Mesothelial cell of epicardium (in vitro differentiated cells): Measurements from ENCODE around the gene HDAC11. TPM values are rescaled to one million over a fixed set of nuclear protein-coding genes. Genes with fewer than 3 reads are reported as not detected.

Experiments
- DNase-seq, 2 experiments: peaks; one replicate each; pipeline ENCODE4 v3.0.0; 2021; ENCODE audit warnings: low spot score in 2 of 2; ENCODE audit not compliant: unreplicated experiment in 2 of 2
- H3K27ac Mint-ChIP-seq: 2 replicates; pipeline ENCODE4 v1.8.0; 2021; ENCODE audit warnings: mixed read lengths
- H3K27me3 Mint-ChIP-seq: 2 replicates; pipeline ENCODE4 v1.8.0; 2021; ENCODE audit warnings: low read depth, mixed read lengths
- H3K36me3 Mint-ChIP-seq: 2 replicates; pipeline ENCODE4 v1.8.0; 2021; ENCODE audit warnings: mixed read lengths
- H3K4me1 Mint-ChIP-seq: 2 replicates; pipeline ENCODE4 v1.8.0; 2021; ENCODE audit warnings: mixed read lengths
- H3K4me3 Mint-ChIP-seq: 2 replicates; pipeline ENCODE4 v1.8.0; 2021; ENCODE audit warnings: mild to moderate bottlenecking, moderate library complexity, mixed read lengths
- H3K9me3 Mint-ChIP-seq: 2 replicates; pipeline ENCODE4 v1.8.0; 2021; ENCODE audit warnings: mixed read lengths
- CTCF ChIP-seq: fragments of 200-600 bp; sonication (generic); IDR thresholded peaks from one replicate; pipeline ENCODE4 v1.5.0; 2021; ENCODE audit warnings: antibody characterized with exemption; ENCODE audit not compliant: unreplicated experiment
- total RNA-seq: library from RNA; stranded (reverse); gene quantifications from 3 replicates; pipeline ENCODE4 v1.2.1, GENCODE V29; 2021

HDAC11 gene
- total RNA-seq, 1 donor from 2014 or later, result 16.4 TPM

DNA sequence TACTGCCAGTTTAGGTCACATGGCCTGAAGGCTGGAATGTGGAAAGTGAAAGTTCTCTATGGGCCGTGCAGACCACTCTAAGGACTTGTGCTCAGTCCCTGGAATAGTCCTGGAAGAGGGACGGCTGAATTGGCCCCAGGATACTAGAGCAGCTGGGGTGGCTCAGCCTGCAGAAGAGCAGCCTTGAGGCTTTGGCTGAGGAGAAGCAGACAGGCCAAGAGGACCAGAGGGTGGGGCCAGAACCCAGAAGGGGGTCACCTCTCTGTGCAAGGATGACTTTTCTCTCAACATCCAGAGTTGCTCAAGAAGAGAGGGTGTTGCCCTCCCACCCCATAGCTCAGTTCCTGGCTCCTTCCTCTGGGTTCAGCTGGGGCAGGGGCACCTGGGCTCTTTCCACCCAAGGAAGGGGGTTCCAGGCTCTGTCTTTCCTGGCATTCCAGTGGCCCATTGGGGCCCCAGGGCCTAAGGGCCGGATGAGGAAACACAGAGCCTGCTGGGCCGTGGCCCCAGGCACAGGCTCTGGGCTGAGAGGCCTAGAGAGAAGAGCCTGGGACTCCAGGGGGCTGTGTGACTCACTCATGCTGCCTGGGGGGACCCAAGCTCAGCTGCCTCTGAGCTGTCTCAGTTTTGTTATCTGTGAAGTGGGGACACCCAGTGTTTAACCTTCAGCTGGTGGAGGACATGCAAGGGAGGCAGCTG is 60.3 kb downstream of the HDAC11 start:
- Mint-ChIP-seq H3K4me1 (peaks cover 8% of the 10 kb centered on the region), H3K36me3 (no peaks in the 10 kb centered on the region)
- TF ChIP-seq CTCF, result no peak

DNA sequence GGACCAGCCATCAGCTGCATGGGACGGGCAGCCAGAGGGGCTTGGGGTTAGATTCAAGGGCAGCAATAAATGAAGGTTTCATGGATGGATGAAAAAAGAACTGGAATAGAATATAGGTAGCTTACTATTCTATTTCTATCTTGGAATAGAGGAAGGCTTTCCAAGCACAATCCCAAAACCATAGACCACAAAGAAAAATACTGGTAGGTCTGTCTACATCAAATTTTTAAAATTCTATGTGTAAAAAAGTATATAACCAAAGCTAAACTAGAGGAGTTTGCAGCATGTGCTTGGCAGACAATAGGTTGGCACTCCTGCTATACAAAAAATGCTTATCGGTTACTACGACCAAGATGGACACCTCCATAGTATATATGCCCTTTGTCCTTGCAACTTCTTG is 61.6 kb downstream of the HDAC11 start:
- TF ChIP-seq CTCF, result no peak
- Mint-ChIP-seq H3K4me3 (no peak overlapping the region), H3K27me3 (no peaks in the 10 kb centered on the region), H3K27ac (no peak overlapping the region), H3K9me3 (peaks cover 8% of the 10 kb centered on the region), H3K36me3 (no peaks in the 10 kb centered on the region), H3K4me1 (peaks cover 17% of the 10 kb centered on the region)
- no peak for DNase-seq

More for the DNA sequence above, 60.3 kb downstream of the HDAC11 start:
- H3K27ac Mint-ChIP-seq, result no peak overlapping the region
- peaks cover 8% of the 10 kb centered on the region for H3K9me3 Mint-ChIP-seq
- no peak for DNase-seq
- H3K4me3 Mint-ChIP-seq, result no peak overlapping the region
- H3K27me3 Mint-ChIP-seq, result no peaks in the 10 kb centered on the region

DNA sequence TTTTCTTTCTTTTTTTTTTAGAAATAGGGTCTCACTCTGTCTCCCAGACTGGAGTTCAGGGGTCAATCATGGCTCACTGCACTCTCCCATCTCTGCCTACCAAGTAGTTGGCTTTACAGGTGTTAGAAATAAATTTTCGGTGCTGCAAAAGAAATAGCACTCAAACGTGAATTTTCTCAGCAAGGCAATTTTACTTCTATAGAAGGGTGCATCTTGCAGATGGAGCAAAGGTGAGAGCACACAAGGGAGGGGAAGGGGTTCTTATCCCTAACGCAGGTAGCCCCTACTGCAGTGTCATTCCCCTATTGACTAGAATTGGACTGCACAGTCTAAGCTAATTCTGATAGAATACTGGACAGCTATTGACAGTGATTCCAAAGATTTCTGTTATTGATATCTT is 62.0 kb downstream of the HDAC11 start:
- H3K27ac Mint-ChIP-seq, result no peak overlapping the region
- DNase-seq, result no peak
- no peaks in the 10 kb centered on the region for H3K27me3 Mint-ChIP-seq
- peaks cover 17% of the 10 kb centered on the region for H3K4me1 Mint-ChIP-seq
- no peaks in the 10 kb centered on the region for H3K36me3 Mint-ChIP-seq
- H3K4me3 Mint-ChIP-seq, result no peak overlapping the region
- TF ChIP-seq CTCF, result no peak
- H3K9me3 Mint-ChIP-seq, result peaks cover 8% of the 10 kb centered on the region

DNA sequence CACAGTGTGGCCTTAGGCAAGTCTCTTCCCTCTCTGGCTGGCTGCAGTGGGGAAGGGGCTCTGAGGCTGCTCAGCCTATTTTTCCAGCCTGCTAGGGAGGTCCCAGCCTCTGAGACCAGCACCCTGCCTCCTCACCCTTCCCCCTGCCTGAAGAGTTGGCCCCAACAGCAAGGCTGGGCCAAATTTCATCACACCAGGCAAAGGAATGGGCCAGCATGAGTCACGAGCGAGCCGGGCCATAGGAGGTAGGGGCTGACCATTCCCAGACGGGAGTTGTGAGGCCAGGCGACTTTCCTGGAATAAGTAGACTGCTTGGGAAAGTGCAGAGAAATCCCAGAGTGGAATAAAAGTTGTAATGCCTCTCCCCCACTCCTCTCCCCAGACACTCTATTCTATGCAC is 63.1 kb downstream of the HDAC11 start:
- Mint-ChIP-seq H3K36me3 (no peaks in the 10 kb centered on the region), H3K4me1 (peaks cover 27% of the 10 kb centered on the region), H3K4me3 (no peak overlapping the region), H3K27ac (peak overlapping the region; percentile 22), H3K27me3 (no peaks in the 10 kb centered on the region), H3K9me3 (peaks cover 5% of the 10 kb centered on the region)
- TF ChIP-seq CTCF, result no peak
- no peak for DNase-seq

DNA sequence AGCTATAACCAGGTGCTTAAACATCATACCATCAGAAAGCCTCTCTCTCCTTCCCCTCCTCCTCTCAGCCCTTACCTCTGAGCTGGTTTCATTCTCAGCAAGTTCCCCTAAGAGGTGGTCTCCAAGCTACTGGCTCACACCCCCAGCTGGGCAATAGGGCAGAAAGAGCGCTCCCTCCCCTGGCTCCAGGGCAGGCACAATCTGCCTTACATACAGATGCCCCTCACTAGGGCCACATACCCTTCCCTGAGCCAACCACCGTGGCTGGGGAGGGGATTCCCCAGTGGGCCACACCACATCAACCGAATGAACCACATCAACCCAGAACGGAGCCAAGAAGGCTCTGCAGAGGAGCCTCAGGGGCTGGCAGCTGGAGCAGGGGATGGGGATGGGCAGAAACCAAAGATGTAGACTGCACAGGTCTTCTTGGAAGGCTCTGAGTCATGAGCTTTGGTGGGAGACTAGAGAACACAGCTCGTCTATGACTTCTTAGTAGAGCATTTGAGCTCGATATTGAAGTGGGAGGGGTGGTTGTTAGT is 64.3 kb downstream of the HDAC11 start:
- peaks cover 29% of the 10 kb centered on the region for H3K4me1 Mint-ChIP-seq

More for the DNA sequence above, 64.3 kb downstream of the HDAC11 start:
- Mint-ChIP-seq H3K9me3 (peaks cover 5% of the 10 kb centered on the region), H3K27ac (no peak overlapping the region), H3K36me3 (no peaks in the 10 kb centered on the region), H3K4me3 (no peak overlapping the region), H3K27me3 (no peaks in the 10 kb centered on the region)
- no peak for DNase-seq
- no peak for TF ChIP-seq CTCF
